ENCODE results near the gene SNRNP70. TPM values are rescaled to one million over a fixed set of nuclear protein-coding genes. Genes with fewer than 3 reads are reported as not detected.
A peak's percentile ranks its signal among the peaks of the same experiment; 100 is the strongest.

Gene SNRNP70
- polyA plus RNA-seq, 1 donor (not counting 4 experiments of a cell fraction or from before 2014, with no cell fraction given) = 149 TPM

DNA sequence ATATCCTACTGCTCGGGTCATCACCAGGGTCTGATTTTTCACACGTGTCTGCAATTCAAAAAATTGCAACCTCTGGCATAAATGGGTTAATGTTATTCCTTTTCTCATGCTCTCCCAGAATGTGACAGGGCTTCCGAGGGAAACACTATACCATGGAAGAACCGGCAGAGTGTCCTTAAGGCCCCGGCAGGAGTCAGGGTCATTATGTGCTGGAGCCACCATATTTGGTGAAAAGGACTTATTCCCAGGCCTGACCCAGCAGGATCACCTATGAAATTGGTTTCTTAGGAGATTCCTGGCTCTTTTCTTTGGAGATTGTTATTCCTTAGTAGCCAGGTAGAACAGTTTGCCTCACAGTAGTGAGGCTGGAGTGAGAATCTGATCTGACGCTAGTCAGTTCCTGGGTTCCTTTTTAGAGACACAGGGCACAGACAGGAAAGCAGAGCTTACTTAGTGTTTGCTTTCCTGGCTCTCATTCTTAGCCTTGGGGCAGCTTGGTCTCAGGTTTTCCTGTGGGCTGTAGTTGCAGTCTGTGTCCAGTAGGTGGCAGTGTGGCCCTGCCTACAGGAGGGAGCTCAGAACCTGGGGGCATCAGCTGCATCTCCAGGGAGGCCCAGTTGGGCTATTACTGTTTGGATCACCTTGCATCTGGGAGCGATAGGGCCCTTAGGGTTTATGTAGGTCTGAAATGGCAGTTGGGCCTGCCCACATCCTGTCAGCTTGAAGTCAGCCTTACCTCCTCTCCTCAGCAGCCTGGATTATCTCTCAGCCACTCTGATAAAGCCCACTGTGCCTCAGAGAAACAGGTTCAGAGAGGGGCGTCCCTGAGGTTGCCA lies 12.4 kb downstream of the SNRNP70 start:
- dilution Hi-C loops (cut with MboI; ENCODE audit: extremely low pct_ligation_motif_present, low sequenced_read_pairs) = no loop called here
- Histone ChIP-seq H3K4me2 (ENCODE audit: control insufficient read depth, extremely low read depth, insufficient read depth, low read depth, low read length) (no peak overlapping the region), H3K4me3 (ENCODE audit: control insufficient read depth in 2 of 3, extremely low read depth in 1 of 3, insufficient read depth in 2 of 3, low read depth in 1 of 3, low read length in 3 of 3) (no peak overlapping the region), H3K9me1 (ENCODE audit: control insufficient read depth, extremely low read depth, insufficient read depth, low read length) (no peaks in the 10 kb centered on the region), H3K27ac (ENCODE audit: control insufficient read depth, insufficient read depth, low read length) (no peak overlapping the region), H3K36me3 (ENCODE audit: control insufficient read depth in 2 of 2, extremely low read depth in 1 of 2, insufficient read depth in 2 of 2, low read length in 2 of 2) (peaks cover 38 to 45% of the 10 kb centered on the region in 2 experiments), H3K79me2 (ENCODE audit: control insufficient read depth, insufficient read depth, low read length) (peaks cover 56% of the 10 kb centered on the region), H3K4me1 (ENCODE audit: control insufficient read depth, extremely low read depth, insufficient read depth, low read length) (no peaks in the 10 kb centered on the region), H3K27me3 (ENCODE audit: control insufficient read depth, extremely low read depth, insufficient read depth, low read length) (no peaks in the 10 kb centered on the region), H4K20me1 (ENCODE audit: control insufficient read depth, extremely low read depth, insufficient read depth, low read length) (peaks cover 24% of the 10 kb centered on the region), H2AFZ (ENCODE audit: control insufficient read depth, low read length) (no peak overlapping the region), H3K9me3 (ENCODE audit: control insufficient read depth, low read depth, low read length) (no peaks in the 10 kb centered on the region), H3K9ac (ENCODE audit: control insufficient read depth, extremely low read depth, insufficient read depth, low read length) (no peak overlapping the region)
- DNase-seq (ENCODE audit: low read depth, low spot score) (peak; percentile 50), FAIRE-seq (peak; percentile 90)
- no peak for TF ChIP-seq EZH2 (IDR thresholded peaks at IDR 0.05; ENCODE audit: low read length)
- TF ChIP-seq, protein P1, sequence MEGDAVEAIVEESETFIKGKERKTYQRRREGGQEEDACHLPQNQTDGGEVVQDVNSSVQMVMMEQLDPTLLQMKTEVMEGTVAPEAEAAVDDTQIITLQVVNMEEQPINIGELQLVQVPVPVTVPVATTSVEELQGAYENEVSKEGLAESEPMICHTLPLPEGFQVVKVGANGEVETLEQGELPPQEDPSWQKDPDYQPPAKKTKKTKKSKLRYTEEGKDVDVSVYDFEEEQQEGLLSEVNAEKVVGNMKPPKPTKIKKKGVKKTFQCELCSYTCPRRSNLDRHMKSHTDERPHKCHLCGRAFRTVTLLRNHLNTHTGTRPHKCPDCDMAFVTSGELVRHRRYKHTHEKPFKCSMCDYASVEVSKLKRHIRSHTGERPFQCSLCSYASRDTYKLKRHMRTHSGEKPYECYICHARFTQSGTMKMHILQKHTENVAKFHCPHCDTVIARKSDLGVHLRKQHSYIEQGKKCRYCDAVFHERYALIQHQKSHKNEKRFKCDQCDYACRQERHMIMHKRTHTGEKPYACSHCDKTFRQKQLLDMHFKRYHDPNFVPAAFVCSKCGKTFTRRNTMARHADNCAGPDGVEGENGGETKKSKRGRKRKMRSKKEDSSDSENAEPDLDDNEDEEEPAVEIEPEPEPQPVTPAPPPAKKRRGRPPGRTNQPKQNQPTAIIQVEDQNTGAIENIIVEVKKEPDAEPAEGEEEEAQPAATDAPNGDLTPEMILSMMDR (optimal IDR thresholded peaks at IDR 0.05 in 1 of 3, IDR thresholded peaks at IDR 0.05 in 1 of 3, conservative IDR thresholded peaks at IDR 0.05 in 1 of 3; ENCODE audit: extremely low read depth in 1 of 3, insufficient read depth in 2 of 3, low read length in 3 of 3) = peak; percentile 93 to 100 (median 96)

DNA sequence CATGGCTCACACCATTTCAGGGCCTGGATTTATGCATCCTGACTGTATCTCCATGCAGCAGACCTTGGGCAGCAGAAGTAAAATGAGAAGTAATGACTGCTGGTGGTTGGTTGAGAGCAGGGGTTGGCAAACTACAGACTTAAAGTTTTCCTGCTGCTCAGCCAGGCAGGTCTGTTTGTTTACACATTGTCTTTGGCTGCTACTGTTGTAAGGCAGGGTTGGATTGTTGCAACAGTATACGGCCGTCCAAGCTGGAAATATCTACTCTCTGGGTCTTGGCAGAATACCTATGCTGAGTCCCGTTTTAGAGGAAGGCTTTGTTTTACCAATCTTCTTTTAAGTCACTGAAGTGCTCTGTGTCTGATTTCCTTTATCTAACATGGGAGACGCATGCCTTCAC lies 13.5 kb downstream of the SNRNP70 start:
- DNase-seq (ENCODE audit: low read depth, low spot score) (no peak), FAIRE-seq (no peak)
- no peaks in the 10 kb centered on the region for H3K9me1 ChIP-seq (ENCODE audit: control insufficient read depth, extremely low read depth, insufficient read depth, low read length)
- H3K27me3 ChIP-seq (ENCODE audit: control insufficient read depth, extremely low read depth, insufficient read depth, low read length) = no peaks in the 10 kb centered on the region
- no peak overlapping the region for H2AFZ ChIP-seq (ENCODE audit: control insufficient read depth, low read length)
- H3K4me3 ChIP-seq (ENCODE audit: control insufficient read depth in 2 of 3, extremely low read depth in 1 of 3, insufficient read depth in 2 of 3, low read depth in 1 of 3, low read length in 3 of 3) = no peak overlapping the region
- TF ChIP-seq, protein P1 (optimal IDR thresholded peaks at IDR 0.05 in 1 of 3, IDR thresholded peaks at IDR 0.05 in 1 of 3, conservative IDR thresholded peaks at IDR 0.05 in 1 of 3; ENCODE audit: extremely low read depth in 1 of 3, insufficient read depth in 2 of 3, low read length in 3 of 3) = no peak
- TF ChIP-seq EZH2 (IDR thresholded peaks at IDR 0.05; ENCODE audit: low read length) = no peak
- no peak overlapping the region for H3K9ac ChIP-seq (ENCODE audit: control insufficient read depth, extremely low read depth, insufficient read depth, low read length)
- dilution Hi-C loops (cut with MboI; ENCODE audit: extremely low pct_ligation_motif_present, low sequenced_read_pairs) = no loop called here
- H3K4me2 ChIP-seq (ENCODE audit: control insufficient read depth, extremely low read depth, insufficient read depth, low read depth, low read length) = no peak overlapping the region
- peaks cover 54% of the 10 kb centered on the region for H3K79me2 ChIP-seq (ENCODE audit: control insufficient read depth, insufficient read depth, low read length)
- no peaks in the 10 kb centered on the region for H3K9me3 ChIP-seq (ENCODE audit: control insufficient read depth, low read depth, low read length)
- H3K4me1 ChIP-seq (ENCODE audit: control insufficient read depth, extremely low read depth, insufficient read depth, low read length) = no peaks in the 10 kb centered on the region
- H4K20me1 ChIP-seq (ENCODE audit: control insufficient read depth, extremely low read depth, insufficient read depth, low read length) = peaks cover 24% of the 10 kb centered on the region
- H3K36me3 ChIP-seq (ENCODE audit: control insufficient read depth in 2 of 2, extremely low read depth in 1 of 2, insufficient read depth in 2 of 2, low read length in 2 of 2) = peaks cover 38 to 41% of the 10 kb centered on the region in 2 experiments
- H3K27ac ChIP-seq (ENCODE audit: control insufficient read depth, insufficient read depth, low read length) = no peak overlapping the region

Data from keratinocyte (primary cell).